ENCODE data around the gene ERCC5. TPM values are rescaled to one million over a fixed set of nuclear protein-coding genes. Genes with fewer than 3 reads are reported as not detected.

ERCC5 gene
- total and polyA plus RNA-seq, 9 of the 15 experiments (the other 6 are each of a cell fraction or from before 2014, with no cell fraction given): 7.4 to 43.1 (median 33.9) TPM

- TF ChIP-seq SOX6 (IDR thresholded peaks at IDR 0.05) (peak; percentile 51; the same call in 1 of the 2 replicates), MXI1 (IDR thresholded peaks at IDR 0.05; ENCODE audit: low read depth, low read length) (no peak), CEBPG (CRISPR knock-in tag; IDR thresholded peaks at IDR 0.05) (no peak), CEBPG (tag; conservative IDR thresholded peaks at IDR 0.05 in 1 of 2, IDR thresholded peaks at IDR 0.05 in 1 of 2) (no peak), CEBPZ (IDR thresholded peaks at IDR 0.05; ENCODE audit: borderline replicate concordance, low read depth, low read length) (no peak), FOXP1 (CRISPR knock-in tag; IDR thresholded peaks at IDR 0.05) (peak; percentile 65; the same call in 1 of the 2 replicates), GTF2F1 (IDR thresholded peaks at IDR 0.05; ENCODE audit: low read depth, low read length) (no peak), ADNP (tag; IDR thresholded peaks at IDR 0.05) (no peak), STAG1 (CRISPR knock-in tag; IDR thresholded peaks at IDR 0.05; ENCODE audit: borderline replicate concordance) (no peak), RCOR1 (IDR thresholded peaks at IDR 0.05; ENCODE audit: borderline replicate concordance in 1 of 2, low read depth in 2 of 2, low read length in 2 of 2) (peak in 1 of 2 experiments; percentile 54; a peak in 1 of 4 replicates), NCOA4 (IDR thresholded peaks at IDR 0.05; ENCODE audit: partially characterized antibody) (no peak), SMARCE1 (IDR thresholded peaks at IDR 0.05) (no peak), HDAC2 (IDR thresholded peaks at IDR 0.05) (peak; percentile 28; the same call in 1 of the 2 replicates), ZNF134 (CRISPR knock-in tag; conservative IDR thresholded peaks at IDR 0.05) (no peak), FOXP4 (CRISPR knock-in tag; IDR thresholded peaks at IDR 0.05; ENCODE audit: borderline replicate concordance) (no peak), PBX2 (CRISPR knock-in tag; IDR thresholded peaks at IDR 0.05; ENCODE audit: low read depth) (no peak), PBX2 (tag; conservative IDR thresholded peaks at IDR 0.05; ENCODE audit: low read depth) (0 out of 2 replicates have a peak, but pooled peaks have one; percentile 47), ZNF41 (CRISPR knock-in tag; conservative IDR thresholded peaks at IDR 0.05) (no peak), MBD2 (IDR thresholded peaks at IDR 0.05; ENCODE audit: borderline replicate concordance, low read depth) (no peak), NFRKB (IDR thresholded peaks at IDR 0.05; ENCODE audit: low read depth) (0 out of 2 replicates have a peak, but pooled peaks have one; percentile 64), WHSC1 (IDR thresholded peaks at IDR 0.05; ENCODE audit: low read length) (no peak), RBBP5 (IDR thresholded peaks at IDR 0.05; ENCODE audit: borderline replicate concordance, insufficient read depth, low read length, poor library complexity, severe bottlenecking) (peak; percentile 65)
These were observed at the start of gene ERCC5 (continued) for GRCh38 chr13:102845630-102846260.

Data from K562 (cell line).